T-helper 9 cell (primary cell): ENCODE results near the gene TMEM179.

Experiments
- DNase-seq: peaks from one replicate; pipeline ENCODE4 v3.0.0-alpha.2; 2020

Gene TMEM179

DNA sequence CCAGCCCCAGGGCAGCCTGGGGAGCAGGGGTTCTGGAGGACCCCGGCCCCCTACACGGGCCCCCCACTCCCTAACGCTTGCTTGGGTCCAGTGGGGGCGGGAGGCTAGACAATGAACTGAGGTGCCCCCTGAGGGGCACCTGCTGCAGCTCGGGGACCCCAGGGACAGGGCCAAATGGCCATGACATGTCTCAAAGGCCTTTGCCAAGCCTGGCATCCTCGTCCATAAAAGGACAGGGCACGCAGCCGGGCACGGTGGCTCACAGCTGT is 36.7 kb downstream of the TMEM179 start:
- DNase-seq: no peak

DNA sequence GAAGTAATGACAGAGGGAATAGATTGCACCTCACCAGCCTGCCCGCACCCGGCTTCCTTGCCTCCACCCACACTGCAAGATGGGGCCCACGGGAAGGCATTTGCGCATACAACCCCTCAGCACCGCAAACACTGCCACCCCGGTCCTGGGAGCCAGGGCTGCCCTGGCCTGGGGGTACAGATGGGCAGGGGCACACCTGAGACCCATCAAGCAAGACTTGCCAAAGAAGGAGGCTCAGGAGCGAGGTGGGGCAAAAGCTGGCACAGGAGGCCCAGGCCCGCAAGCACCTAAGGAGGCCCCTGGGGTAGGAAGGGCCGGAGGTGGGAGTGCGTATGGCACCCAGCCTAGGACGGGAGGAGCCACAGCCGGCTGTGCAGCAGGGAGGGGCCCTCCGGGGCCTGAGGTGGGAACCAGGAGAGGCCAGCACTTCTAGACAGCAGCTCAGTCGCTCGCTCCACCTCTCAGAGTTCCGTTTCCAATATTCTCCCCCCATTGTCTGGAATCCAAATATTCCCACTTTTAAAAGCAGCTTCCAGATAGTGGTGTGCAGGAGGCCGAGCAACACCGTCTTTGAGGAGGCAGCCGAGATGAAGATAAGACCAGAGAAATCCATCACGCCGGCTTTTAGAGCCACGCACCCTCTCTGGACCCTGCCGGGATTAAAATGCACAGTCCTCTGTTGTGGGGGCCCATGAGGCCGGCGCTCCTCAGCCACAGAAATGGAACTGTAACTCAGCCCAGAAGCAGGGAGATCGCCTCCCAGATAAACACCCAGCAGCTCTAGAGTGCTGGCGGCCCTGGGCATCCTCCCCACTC is 37.2 kb downstream of the TMEM179 start:
- no peak for DNase-seq

DNA sequence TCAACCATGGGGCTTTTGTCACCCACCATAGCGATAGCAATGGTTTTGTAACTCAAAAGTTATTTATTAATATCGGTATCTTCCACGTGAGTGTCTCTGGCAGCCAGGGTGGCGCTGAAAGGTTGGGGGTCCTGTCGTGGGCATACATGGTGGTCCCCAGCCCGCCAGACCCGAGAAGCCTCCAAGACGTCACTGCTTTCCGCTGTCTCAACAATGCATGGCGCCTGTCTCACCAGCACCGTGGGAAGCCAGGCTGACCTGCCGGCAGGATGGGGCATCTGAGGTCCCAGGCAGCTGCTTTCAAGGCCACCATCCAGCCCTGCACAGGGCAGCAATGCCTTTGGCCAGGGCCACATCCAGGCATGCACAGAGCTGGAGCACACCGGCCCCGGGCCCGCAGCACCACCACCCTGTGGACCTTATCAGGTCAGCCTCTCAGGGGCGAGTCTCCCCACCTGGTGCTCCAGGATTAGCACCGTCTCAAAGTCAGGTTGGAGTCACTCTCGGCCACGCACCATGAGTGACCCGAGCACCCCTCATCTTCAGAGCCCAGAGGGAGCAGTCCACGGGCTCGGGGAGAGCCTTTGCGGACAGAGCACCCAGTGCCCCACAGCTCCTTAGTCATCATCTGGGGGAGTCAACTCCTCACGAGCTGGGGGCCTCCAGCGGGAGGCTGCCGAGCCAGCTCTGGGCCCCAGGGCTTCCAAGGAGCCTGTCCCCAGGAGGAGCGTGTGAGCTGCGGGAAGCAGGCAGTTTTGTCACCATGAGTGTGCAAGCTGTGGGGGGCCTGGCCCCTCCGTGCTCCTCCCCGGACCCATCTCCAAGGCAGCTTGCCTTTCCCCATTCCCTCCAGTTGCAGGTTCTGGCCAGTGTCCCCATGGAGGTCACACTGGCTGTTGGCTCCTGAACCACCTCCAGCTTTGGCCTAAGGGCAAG is 39.6 kb downstream of the TMEM179 start:
- DNase-seq: no peak

DNA sequence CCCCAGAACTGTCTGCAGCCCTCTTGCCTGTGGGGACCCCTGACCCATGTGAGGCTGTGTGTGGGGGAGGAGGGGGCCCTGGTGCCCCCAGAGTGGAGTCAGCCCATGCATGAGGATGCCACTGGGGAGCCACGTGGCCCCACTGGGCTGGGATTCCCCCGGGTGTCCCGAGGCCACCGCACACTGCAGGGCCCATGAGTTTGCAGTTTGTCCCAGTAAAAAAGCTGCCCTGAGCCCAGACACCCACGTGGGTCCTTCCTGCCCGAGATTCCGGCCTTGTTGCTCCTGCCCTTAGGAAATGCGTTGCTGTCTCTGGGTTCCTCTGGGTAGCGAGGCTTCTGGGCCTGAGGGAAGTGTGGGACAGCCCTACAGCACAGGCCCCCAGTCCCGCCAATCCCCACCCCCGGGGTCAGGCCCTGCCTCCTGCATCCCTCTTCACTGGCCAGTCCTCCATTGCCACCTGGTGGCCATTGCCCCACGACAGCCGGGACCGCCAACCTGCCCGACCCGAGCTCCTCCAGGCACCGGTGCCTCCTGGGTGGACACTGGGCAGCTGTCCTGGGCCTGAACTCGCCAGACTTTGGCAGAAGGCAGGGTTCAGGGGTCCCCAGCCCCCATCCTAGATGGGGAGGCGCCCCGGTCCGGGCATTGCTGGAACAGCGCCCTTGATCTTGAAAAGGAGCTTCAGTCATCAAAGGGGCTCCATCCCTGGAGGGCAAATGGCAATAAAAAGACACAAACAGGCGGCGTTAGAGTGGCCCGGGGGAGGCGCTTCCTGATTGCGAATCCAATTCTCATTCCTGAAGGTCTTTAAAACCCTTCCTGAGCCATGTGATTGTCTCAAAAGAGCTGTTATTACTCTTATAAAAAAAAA is 40.6 kb downstream of the TMEM179 start:
- DNase-seq: peak; percentile 62

DNA sequence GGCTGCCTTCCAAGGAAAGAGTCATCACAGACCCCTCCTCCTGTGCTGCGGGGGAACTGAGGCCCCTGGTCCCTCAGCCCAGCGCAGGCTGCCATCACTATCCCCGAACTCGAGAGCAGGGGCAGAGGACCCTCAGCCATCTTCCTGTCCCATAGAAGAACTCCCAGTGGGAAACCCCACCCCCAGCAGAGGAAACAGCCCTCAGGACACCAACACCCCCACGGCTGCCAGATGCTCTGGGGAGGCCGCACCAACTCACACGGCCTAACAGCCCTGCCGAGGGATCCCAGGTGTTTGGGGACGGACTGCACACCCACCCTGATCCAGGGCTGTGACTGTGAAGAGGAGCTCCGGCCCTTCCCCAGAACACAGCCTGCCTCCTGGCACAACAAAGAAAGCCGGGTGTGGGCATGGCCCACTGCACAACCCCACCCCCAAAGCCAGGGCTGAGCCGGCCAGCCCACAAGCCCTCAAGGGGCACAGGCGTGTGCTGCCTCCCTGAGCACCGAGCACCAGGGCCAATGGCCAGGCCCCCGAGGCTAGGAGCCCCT is 41.3 kb downstream of the TMEM179 start:
- DNase-seq: no peak

DNA sequence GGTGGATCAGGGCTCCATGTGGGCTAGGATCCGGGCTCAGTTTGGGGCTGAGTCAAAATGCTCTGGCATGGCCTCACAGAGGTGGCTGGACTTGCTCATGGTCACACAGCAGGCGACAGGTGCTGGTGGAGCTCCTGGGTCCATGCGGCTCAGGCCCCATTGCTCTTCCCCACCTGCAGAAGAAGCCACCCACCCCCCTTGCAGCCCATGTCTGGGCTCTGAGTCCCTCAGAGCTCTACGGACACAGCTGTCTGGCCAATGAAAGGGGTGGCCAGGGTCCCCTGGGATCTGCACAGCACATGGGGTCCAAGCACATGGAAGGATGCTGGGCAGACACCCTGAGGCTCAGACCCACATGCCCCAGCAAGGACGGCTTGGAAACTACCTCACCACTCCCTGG is 42.0 kb downstream of the TMEM179 start:
- no peak for DNase-seq

DNA sequence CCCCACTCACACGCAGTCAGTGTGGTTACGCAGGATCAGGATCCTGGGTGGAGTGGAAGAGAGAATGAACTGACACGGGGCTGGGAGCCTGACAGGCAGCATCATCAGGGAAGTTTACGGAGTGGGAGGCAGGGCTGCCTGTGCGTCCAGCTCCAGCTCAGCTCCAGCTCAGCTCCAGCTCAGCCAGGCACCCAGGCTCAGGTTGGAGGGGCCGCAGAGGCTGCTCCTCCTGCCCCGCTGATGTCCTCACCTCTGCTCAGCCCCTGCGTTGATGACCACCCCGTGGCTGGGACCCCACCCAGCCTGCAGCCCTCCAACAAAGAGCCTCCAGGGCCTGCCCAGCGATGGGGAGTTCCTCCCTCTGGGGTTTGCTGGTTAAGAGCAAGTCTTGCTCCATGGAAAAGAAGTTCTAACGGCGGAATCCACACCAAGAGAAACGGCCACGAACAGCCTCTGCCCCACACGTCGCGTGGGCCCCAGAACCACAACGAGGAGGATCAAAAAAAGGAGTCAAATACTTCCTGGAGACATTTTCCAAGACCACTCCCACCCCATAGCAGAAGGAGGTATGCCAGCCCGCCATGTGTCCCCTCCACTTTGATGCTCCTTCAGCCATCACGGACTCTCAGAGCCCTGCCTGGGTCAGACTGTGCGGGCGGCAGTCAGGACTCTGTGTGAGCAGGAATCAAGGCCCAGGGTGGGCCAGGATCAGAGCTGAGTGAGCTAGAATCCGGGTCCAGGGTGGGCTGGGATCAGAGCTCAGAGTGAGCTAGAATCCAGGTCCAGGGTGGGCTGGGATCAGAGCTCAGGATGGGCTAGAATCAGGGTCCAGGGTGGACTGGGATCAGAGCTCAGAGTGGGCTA is 42.7 kb downstream of the TMEM179 start:
- DNase-seq: no peak

DNA sequence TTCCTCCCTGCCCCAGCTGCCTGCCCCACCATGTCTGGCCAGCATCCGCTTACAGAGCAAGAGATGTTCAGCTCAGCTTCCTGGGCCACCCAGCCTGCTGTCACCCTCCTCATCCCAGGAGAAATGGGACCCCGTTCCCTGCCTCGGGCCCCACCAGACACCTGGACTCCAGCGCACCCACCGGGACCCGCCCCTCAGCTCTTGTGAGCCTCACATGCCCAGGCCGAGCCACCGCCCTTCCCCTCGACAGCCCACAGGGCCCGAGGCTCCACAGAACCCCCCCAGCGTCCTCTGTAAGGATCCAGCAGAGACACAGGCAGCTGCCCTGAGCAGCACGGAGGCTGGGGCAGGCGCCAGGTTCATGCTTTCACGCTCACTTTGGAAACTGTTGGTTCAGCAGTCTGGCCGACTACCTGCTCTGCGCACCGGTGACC is 43.4 kb downstream of the TMEM179 start:
- DNase-seq: no peak

DNA sequence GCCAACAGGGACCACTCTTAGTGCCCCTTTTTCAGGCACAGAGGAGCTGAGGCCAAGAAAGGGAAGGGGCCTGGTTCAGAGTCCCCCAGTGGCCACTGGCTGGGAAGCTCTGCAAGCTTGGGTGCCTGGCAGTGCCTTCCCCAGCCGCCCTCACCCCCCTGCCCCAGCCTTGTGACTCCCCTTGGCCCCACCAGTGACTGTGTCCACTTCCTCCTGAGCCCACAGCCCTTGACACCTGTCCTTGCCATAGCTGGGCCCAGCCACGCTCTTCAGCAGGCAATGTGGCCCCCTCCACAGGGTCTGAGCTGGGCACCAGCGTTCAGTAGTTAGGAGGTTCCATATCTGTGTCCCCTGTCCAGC is 44.0 kb downstream of the TMEM179 start:
- DNase-seq: no peak

DNA sequence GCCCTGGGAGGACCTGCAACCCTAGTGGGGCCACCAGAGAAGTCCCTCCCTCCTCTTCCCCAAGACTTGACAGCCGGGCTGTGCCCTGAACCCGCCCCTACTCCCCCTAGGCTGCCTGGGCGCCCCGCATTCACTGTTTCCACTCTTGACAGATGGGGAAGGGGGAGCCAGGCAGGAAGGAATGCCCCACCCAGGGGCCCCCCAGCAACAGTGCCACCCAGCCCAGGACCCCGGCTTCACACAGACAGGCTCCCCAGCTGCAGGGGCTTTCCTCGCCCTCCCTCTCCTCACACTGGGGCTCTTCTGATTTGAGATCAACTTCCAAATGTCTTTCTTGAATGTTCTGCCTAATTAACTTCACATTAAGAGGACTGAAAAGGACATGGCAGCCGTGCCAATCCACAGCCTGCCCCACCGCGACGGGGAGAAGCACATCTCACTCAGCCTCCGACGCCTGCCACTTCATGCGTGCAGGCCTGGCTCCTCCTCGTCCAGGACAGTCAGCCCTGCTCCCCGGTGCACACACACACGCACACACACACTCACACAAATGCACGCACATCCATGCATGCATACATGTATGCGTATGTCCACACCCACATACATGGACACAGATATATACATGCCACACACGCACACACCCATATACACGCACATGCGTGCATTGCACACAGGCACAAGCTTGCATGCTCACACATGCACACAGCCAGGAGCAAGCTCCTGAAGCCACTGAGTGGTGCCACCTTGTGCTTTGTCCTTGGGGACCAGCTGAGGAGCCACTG is 44.6 kb downstream of the TMEM179 start:
- no peak for DNase-seq

DNA sequence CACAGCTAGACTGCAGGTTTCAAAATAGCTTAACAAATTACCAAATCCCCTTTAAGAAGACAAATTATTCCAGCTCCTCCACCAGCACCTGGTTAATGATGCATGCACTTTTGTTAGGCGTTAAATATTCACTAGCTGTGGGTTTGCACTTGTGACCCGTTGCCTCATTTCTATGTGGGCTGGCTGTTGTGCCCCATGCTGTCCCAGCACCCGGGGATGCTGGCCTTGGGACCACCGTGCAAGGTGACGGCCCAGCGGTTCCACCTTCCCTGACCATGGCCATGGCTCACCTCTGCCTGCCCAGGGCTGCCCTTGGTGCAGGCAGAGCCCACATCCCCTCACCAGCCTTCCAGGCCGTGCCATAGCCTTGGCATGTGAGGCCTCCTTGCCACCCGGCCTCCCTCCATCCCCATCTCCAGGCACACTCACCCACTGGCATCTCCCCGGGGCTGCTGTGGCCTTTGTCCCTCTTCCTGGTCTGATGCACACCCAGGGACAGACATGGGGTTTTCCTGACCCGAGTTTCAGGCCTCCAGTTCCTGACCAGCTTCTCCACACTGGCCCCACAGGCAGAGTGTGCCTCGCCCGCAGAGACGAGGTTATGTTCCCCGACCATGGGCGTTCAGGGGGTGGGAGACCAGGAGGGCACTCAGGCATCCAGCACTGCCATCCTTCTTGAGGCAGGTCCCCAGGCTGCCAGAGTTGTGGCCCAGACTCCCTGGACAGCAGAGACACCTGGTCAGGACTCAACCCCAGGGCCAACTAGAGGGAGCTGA is 45.4 kb downstream of the TMEM179 start:
- no peak for DNase-seq

DNA sequence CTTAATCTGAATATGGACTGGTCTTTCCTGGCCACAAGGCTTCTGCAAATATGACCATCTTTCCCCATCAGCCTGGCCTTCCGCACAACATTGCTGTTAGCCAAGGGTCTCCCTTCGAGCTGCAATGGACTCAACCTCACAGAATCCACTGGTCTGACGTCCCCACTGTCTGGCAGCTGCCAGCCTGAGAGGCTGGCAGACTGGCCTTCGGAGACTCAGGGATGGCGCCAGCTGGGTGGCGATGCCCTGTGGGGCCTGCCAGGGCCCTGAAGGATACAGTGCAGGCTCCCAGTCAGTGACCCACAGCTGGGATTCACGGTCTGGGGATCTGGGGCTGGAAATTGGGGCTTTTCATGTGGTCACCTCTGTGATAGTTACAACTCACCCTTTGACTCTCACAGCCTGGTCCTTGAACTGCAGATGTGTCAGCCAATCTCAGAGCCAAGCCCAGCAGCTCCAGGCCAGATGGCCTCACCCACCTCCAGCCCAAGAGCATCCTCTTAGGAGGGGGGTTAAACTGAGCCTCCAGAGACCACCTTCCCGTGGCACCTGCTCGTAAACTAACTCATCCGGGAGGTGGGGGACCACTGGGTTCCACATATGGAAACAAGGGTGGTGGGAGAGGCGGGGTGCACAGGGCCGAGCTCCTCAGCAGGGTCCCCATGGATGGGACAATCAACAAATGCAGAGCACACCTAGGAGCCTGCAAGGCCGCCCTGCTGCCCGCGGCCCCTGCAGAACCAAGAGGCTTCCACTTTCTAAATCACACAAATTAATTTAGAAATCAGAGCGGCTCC is 46.1 kb downstream of the TMEM179 start:
- DNase-seq: no peak

DNA sequence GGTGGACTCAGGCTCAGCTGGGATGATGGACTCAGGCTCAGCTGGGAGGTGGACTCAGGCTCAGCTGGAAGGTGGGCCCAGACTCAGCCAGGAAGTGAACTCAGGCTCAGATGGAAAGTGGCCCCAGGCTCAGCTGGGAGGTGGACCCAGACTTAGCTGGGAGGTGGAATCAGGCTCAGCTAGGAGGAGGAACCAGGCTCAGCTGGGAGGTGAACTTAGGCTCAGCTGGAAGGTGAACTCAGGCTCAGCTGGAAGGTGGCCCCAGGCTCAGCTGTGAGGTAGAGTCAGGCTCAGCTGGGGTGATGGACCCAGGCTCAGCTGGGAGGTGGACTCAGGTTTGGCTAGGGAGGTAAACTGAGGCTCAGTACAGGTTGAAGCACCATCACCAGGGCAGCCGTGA is 46.8 kb downstream of the TMEM179 start:
- no peak for DNase-seq

DNA sequence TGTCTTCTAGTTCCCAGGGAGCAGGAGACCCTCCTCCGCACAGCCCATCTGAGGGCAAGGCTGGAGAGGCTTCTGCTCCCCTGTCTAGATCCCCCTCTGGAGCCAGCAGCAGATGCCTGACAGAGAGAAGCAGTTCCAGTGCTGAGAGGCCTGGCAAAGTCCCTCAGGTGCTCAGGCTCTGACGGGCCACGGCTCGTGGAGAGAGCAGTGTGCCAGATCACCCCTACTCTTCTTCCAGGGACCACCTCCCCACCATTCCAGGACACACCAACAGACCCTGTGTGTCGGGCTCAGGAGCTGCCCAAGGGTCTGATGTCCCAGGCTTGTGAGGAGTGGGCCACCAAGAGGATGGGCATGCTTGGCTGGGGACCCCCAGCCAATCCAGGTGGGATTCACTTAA is 47.5 kb downstream of the TMEM179 start:
- DNase-seq: no peak

DNA sequence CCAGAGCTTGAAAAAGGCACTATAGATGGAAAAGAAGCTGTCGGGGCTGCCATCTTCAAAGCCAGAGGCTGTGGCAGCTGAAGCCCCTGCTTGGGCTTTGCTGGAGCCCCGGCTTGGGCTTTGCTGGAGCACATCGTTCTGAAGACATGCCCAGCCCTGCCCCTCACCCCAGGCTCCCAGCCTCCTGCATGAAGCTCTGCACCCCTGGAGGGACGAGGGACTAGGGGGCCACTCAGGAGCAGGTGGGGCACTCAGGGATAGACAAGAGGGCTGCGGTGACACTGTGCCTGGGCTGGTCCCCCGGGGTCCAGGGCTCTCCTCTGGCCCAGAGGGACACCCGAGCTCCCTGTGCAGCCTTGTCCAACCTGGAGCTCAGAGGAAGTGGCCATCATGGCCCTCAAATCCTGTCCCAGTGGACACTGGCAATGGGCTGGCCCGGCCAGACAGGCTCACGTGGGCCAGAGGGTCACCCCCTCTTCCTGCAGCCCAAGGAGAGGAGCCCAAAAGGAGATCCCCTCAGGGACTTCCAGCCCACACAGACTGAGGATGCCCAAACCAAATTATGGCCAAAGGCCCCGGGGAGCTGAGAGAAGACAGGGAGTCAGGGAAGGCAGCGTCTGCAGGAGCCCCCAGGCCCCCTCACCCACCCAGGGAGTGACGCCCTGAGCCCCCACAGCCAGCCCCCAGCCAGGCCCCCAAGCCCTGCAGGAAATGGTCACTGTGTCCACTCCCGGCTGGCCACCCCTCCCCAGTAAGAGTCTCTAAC is 48.1 kb downstream of the TMEM179 start:
- DNase-seq: no peak

DNA sequence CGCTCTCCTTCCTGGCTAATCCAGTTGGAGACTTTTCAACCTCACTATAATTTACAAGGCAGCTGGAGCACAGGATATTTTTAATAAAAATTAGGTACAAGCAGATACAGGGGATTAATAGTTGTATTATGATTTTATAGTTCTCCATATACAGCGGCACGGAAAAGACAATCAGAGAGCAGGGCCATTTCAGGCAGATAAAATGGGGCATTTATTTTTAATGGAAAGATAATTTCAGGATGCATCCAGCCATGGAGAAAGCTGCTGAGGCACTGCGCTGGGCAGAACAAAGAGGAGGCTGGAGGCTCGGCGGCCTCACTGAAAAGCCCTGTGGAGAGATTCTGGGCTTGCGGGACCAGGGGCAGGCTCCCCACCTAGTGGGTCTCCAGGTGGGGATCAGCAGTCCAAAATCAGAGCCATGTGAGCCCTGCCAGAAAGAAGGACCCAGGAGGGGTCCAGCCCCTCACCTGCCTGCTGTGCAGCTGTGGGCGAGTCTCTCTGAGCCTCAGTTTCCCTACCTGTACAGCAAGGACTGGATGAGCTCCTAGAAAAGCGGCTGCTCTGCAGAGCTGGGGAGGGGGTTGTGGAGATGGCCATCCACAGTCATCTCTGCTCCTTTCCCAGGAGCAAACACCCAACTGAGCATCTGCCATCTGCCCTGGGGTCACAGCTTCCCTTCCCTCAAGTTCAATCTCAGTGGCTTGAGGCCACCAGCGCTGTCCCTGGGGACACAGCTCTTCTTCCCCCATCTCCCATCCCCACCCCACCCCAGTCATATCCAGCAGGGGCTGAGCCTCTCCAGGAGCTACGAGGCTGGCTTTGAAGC is 48.9 kb downstream of the TMEM179 start:
- no peak for DNase-seq

DNA sequence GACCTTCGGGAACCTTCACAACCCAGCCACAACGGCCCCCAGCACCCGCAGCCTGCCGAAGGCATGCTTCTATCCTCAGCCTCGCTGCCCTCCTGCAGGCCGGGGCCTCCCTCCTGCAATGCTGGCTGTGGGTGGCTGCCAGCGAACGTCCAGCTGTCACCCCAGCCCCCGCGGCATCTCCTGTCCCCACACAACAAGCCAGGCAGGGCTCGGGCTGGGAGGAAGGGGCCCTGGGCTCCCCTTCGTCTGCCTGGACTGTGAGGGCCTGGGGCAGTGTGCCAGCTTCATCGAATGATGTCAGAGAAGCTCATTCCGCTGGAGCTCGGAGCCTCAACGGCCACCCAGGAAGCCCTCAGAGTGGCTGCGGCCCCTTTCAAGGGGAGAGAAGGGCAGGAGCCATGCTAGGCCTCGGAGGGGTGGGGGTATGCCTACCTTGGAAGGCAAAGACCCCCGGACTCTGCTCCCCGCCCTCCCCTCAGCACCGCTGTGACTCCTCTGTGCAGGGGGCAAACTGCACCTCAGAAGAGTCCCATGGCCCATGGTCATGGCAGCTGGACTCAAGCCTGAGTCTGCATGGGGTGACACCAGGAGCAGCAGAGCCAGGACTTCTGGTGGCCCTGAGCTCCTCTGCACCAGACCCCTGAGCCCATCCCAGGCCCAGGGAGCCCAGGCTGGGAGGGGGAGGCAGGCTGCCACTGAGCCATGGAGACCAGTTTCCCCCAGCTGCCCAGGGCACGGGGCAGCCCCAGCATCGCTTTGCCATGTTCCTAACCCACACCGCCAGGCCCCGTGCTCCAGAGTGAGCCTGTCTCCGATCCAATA is 49.8 kb downstream of the TMEM179 start:
- no peak for DNase-seq
